Measurements from ENCODE around the gene CNN2. TPM values are rescaled to one million over a fixed set of nuclear protein-coding genes. Genes with fewer than 3 reads are reported as not detected.

CNN2 gene
- total and polyA plus RNA-seq, 9 of the 15 experiments (the other 6 are each of a cell fraction or from before 2014, with no cell fraction given), result 12.1 to 174 (median 52.7) TPM

- FAIRE-seq, result no peak
- Histone ChIP-seq H2AFZ (ENCODE audit: low read depth, low read length) (no peak overlapping the region), H3K27ac (ENCODE audit: extremely low read depth, low read depth, low read length) (peak overlapping the region; percentile 72), H4K20me1 (replicated peaks; ENCODE audit: control insufficient read depth, insufficient read depth, low read length) (no peaks in the 10 kb centered on the region), H3K27me3 (ENCODE audit: control insufficient read depth in 2 of 2, insufficient read depth in 2 of 2, low read length in 2 of 2) (no peaks in the 10 kb centered on the region), H3K4me3 (peak overlapping the region; percentile 55), H3K79me2 (ENCODE audit: control insufficient read depth, insufficient read depth, low read length) (peaks cover 40% of the 10 kb centered on the region), H3K9me3 (replicated peaks; ENCODE audit: control insufficient read depth, insufficient read depth, low read depth, low read length) (no peaks in the 10 kb centered on the region), H3K36me3 (ENCODE audit: control insufficient read depth, insufficient read depth, low read length) (peaks cover 45% of the 10 kb centered on the region; the same call in 2 of the 3 replicates), H3K4me1 (replicated peaks in 1 of 2; ENCODE audit: control insufficient read depth in 2 of 2, insufficient read depth in 2 of 2, low read length in 2 of 2) (peaks cover 39 to 76% of the 10 kb centered on the region in 2 experiments), H3K9ac (ENCODE audit: insufficient read depth in 1 of 2, low read depth in 2 of 2, low read length in 2 of 2) (peak overlapping the region; percentile 64 to 91), H3K4me2 (ENCODE audit: insufficient read depth, low read length) (peak overlapping the region; percentile 92), H3K9me1 (ENCODE audit: control insufficient read depth, insufficient read depth, low read length) (no peaks in the 10 kb centered on the region)
- 3% methylated on average over 23 of the region's 26 CpGs for WGBS (ENCODE audit: insufficient coverage, low coverage, missing lambda C conversion rate)
- no TSS peak for BruUV-seq (replicated peaks)
- ChIA-PET CTCF (ENCODE audit: low intra/inter-chr PET ratio) (no interaction called here), POLR2A (interaction anchor here (0.6 to 11.0 kb wide), 10 partner anchors 12 to 710 kb away, joined by 3 to 176 read pairs (median 4); partner anchors contain the start of genes ARHGAP45, CIRBP, CNN2 and RNU6-2)
- DNase-seq (ENCODE audit: extremely low read depth in 1 of 4, low spot score in 3 of 4), result no peak
- intact Hi-C loops (cut with micrococcal nuclease), result loop anchor here (2.0 to 5.0 kb wide), 3 partner anchors 21 to 61 kb away; partner anchors contain the start of genes GPX4, RNU6-2 and TMEM259
- in situ Hi-C loops (cut with MboI), result no loop called here
- no peak for ATAC-seq
- no peak for TF ChIP-seq SOX6 (IDR thresholded peaks at IDR 0.05)
- TF ChIP-seq, protein P1, sequence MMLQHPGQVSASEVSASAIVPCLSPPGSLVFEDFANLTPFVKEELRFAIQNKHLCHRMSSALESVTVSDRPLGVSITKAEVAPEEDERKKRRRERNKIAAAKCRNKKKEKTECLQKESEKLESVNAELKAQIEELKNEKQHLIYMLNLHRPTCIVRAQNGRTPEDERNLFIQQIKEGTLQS (IDR thresholded peaks at IDR 0.05), result no peak
- TF ChIP-seq, protein P1 (CRISPR knock-in tag; conservative IDR thresholded peaks at IDR 0.05), result no peak
- no peak for TF ChIP-seq POU5F1 (IDR thresholded peaks at IDR 0.05; ENCODE audit: borderline replicate concordance, low read depth, low read length, partially characterized antibody)
- no peak for TF ChIP-seq TEAD2 (tag; IDR thresholded peaks at IDR 0.05)
- no peak for TF ChIP-seq ZKSCAN1 (IDR thresholded peaks at IDR 0.05; ENCODE audit: low read depth, low read length)
- TF ChIP-seq ZKSCAN8 (CRISPR knock-in tag; IDR thresholded peaks at IDR 0.05), result peak; percentile 92
- 0 out of 2 replicates have a peak, but pooled peaks have one; percentile 9 for TF ChIP-seq SMARCA5 (IDR thresholded peaks at IDR 0.05)
- 0 out of 2 replicates have a peak, but pooled peaks have one; percentile 20 for TF ChIP-seq POLR2A (conservative IDR thresholded peaks at IDR 0.05)
- TF ChIP-seq ZBTB40 (IDR thresholded peaks at IDR 0.05), result no peak
- TF ChIP-seq ZBTB40 (CRISPR knock-in tag; IDR thresholded peaks at IDR 0.05), result no peak
- no peak for TF ChIP-seq NCOA2 (IDR thresholded peaks at IDR 0.05; ENCODE audit: partially characterized antibody in 2 of 2)
- TF ChIP-seq, protein P2, sequence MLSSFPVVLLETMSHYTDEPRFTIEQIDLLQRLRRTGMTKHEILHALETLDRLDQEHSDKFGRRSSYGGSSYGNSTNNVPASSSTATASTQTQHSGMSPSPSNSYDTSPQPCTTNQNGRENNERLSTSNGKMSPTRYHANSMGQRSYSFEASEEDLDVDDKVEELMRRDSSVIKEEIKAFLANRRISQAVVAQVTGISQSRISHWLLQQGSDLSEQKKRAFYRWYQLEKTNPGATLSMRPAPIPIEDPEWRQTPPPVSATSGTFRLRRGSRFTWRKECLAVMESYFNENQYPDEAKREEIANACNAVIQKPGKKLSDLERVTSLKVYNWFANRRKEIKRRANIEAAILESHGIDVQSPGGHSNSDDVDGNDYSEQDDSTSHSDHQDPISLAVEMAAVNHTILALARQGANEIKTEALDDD (IDR thresholded peaks at IDR 0.05), result no peak
These were observed 14.9 kb downstream of the CNN2 start for GRCh38 chr19:1041272-1041834.
